ENCODE data around the gene CLSTN2.
A peak's percentile ranks its signal among the peaks of the same experiment; 100 is the strongest.

Gene CLSTN2

GRCh38 chr3:140316868-140317400 is 381.9 kb downstream of the CLSTN2 start:
- H3K4me3 ChIP-seq (ENCODE audit: low read depth, low read length), result no peak overlapping the region
- no peaks in the 10 kb centered on the region for H3K9me3 ChIP-seq (ENCODE audit: control insufficient read depth, insufficient read depth, low read depth, low read length)
- no peaks in the 10 kb centered on the region for H3K36me3 ChIP-seq (ENCODE audit: control insufficient read depth in 2 of 2, insufficient read depth in 1 of 2, low read length in 2 of 2)
- CTCF ChIA-PET, result no interaction called here
- TF ChIP-seq ZNF514 (tag by site-specific recombination; IDR thresholded peaks at IDR 0.05), result no peak
- TF ChIP-seq BCL6B (tag by site-specific recombination; IDR thresholded peaks at IDR 0.05), result peak; percentile 31; the same call in 1 of the 2 replicates
- TF ChIP-seq OSR2 (tag by site-specific recombination; IDR thresholded peaks at IDR 0.05), result peak; percentile 29; the same call in 1 of the 2 replicates
- H3K4me1 ChIP-seq (ENCODE audit: control insufficient read depth, insufficient read depth, low read length), result no peaks in the 10 kb centered on the region
- POLR2A ChIA-PET, result no interaction called here
- no peak overlapping the region for H3K27ac ChIP-seq (ENCODE audit: extremely low read depth, low read depth, low read length)

- Histone ChIP-seq H3K27ac (ENCODE audit: extremely low read depth, low read depth, low read length) (no peak overlapping the region), H3K36me3 (ENCODE audit: control insufficient read depth in 2 of 2, insufficient read depth in 1 of 2, low read length in 2 of 2) (no peaks in the 10 kb centered on the region), H3K9me3 (ENCODE audit: control insufficient read depth, insufficient read depth, low read depth, low read length) (no peaks in the 10 kb centered on the region), H3K4me3 (ENCODE audit: low read depth, low read length) (no peak overlapping the region), H3K4me1 (ENCODE audit: control insufficient read depth, insufficient read depth, low read length) (no peaks in the 10 kb centered on the region)
- TF ChIP-seq FEZF1 (tag by site-specific recombination; IDR thresholded peaks at IDR 0.05) (peak; percentile 58), ZNF449 (tag by site-specific recombination; IDR thresholded peaks at IDR 0.05) (no peak)
- ChIA-PET CTCF (no interaction called here), POLR2A (no interaction called here)
Observed at GRCh38 chr3:140319739-140320138, 384.8 kb downstream of the CLSTN2 start.

GRCh38 chr3:140323561-140323960 is 388.6 kb downstream of the CLSTN2 start:
- ChIA-PET CTCF (interaction anchor here (0.7 kb wide), 1 partner anchor 294 kb away, joined by 3 read pairs; no protein-coding TSS in a partner anchor), POLR2A (no interaction called here)
- Histone ChIP-seq H3K27ac (ENCODE audit: extremely low read depth, low read depth, low read length) (no peak overlapping the region), H3K4me3 (ENCODE audit: low read depth, low read length) (no peak overlapping the region), H3K4me1 (ENCODE audit: control insufficient read depth, insufficient read depth, low read length) (no peaks in the 10 kb centered on the region), H3K36me3 (ENCODE audit: control insufficient read depth in 2 of 2, insufficient read depth in 1 of 2, low read length in 2 of 2) (no peaks in the 10 kb centered on the region), H3K9me3 (ENCODE audit: control insufficient read depth, insufficient read depth, low read depth, low read length) (no peaks in the 10 kb centered on the region)
- TF ChIP-seq ZNF112 (tag by site-specific recombination; IDR thresholded peaks at IDR 0.05) (no peak), ZSCAN18 (tag by site-specific recombination; IDR thresholded peaks at IDR 0.05) (no peak), KLF7 (tag by site-specific recombination; IDR thresholded peaks at IDR 0.05; ENCODE audit: borderline replicate concordance) (no peak), ZNF571 (tag by site-specific recombination; IDR thresholded peaks at IDR 0.05) (no peak), GLIS2 (tag by site-specific recombination; IDR thresholded peaks at IDR 0.05) (no peak), KLF1 (tag by site-specific recombination; IDR thresholded peaks at IDR 0.05) (no peak), OVOL3 (tag by site-specific recombination; IDR thresholded peaks at IDR 0.05) (no peak), SALL2 (tag by site-specific recombination; IDR thresholded peaks at IDR 0.05; ENCODE audit: borderline replicate concordance) (no peak), ZNF639 (tag by site-specific recombination; IDR thresholded peaks at IDR 0.05) (no peak), SP3 (tag by site-specific recombination; IDR thresholded peaks at IDR 0.05) (no peak), PRDM1 (tag by site-specific recombination; IDR thresholded peaks at IDR 0.05) (no peak), ZFP41 (tag by site-specific recombination; IDR thresholded peaks at IDR 0.05; ENCODE audit: borderline replicate concordance) (no peak), ZNF121 (tag by site-specific recombination; IDR thresholded peaks at IDR 0.05) (no peak), GFI1B (tag by site-specific recombination; IDR thresholded peaks at IDR 0.05) (no peak), PRDM10 (tag by site-specific recombination; IDR thresholded peaks at IDR 0.05) (no peak), ZBTB44 (tag by site-specific recombination; IDR thresholded peaks at IDR 0.05) (no peak)

Measured in HEK293 (cell line).